ENCODE measurements around the gene ANK2.

The ANK2 gene

GRCh38 chr4:113311047-113311446, 261.6 kb downstream of the ANK2 start:
- Histone ChIP-seq H2AFZ (ENCODE audit: low read depth, low read length) (no peak overlapping the region), H3K27me3 (ENCODE audit: insufficient read depth, low read length, poor library complexity) (no peaks in the 10 kb centered on the region), H3K79me2 (ENCODE audit: insufficient read depth, low read length) (no peaks in the 10 kb centered on the region), H3K4me2 (ENCODE audit: insufficient read depth, low read length) (no peak overlapping the region), H3K36me3 (ENCODE audit: insufficient read depth, low read length) (no peaks in the 10 kb centered on the region), H3K27ac (ENCODE audit: low read length) (no peak overlapping the region), H3K4me3 (ENCODE audit: low read depth in 1 of 2, low read length in 2 of 2) (no peak overlapping the region), H4K20me1 (ENCODE audit: insufficient read depth, low read length) (no peaks in the 10 kb centered on the region), H3K4me1 (ENCODE audit: insufficient read depth, low read length) (no peaks in the 10 kb centered on the region), H3K9me3 (ENCODE audit: insufficient read depth, low read length, severe bottlenecking) (no peaks in the 10 kb centered on the region), H3K9ac (ENCODE audit: low read depth, low read length) (no peak overlapping the region)
- ATAC-seq (ENCODE audit: insufficient read depth, low read depth) (no peak), DNase-seq (no peak)
- TF ChIP-seq CTCF (IDR thresholded peaks at IDR 0.05; ENCODE audit: borderline replicate concordance, extremely low read depth, low read length, poor library complexity, severe bottlenecking): no peak
- no peak for TF ChIP-seq EZH2 (IDR thresholded peaks at IDR 0.05; ENCODE audit: borderline replicate concordance, low read depth, low read length, severe bottlenecking)

GRCh38 chr4:113312529-113312928, 263.1 kb downstream of the ANK2 start:
- Histone ChIP-seq H3K27ac (ENCODE audit: low read length) (no peak overlapping the region), H3K4me2 (ENCODE audit: insufficient read depth, low read length) (no peak overlapping the region), H3K4me3 (ENCODE audit: low read depth in 1 of 2, low read length in 2 of 2) (no peak overlapping the region), H3K27me3 (ENCODE audit: insufficient read depth, low read length, poor library complexity) (no peaks in the 10 kb centered on the region), H3K79me2 (ENCODE audit: insufficient read depth, low read length) (no peaks in the 10 kb centered on the region), H3K9ac (ENCODE audit: low read depth, low read length) (no peak overlapping the region), H2AFZ (ENCODE audit: low read depth, low read length) (no peak overlapping the region), H3K9me3 (ENCODE audit: insufficient read depth, low read length, severe bottlenecking) (no peaks in the 10 kb centered on the region), H3K4me1 (ENCODE audit: insufficient read depth, low read length) (no peaks in the 10 kb centered on the region), H3K36me3 (ENCODE audit: insufficient read depth, low read length) (no peaks in the 10 kb centered on the region), H4K20me1 (ENCODE audit: insufficient read depth, low read length) (no peaks in the 10 kb centered on the region)
- ATAC-seq (ENCODE audit: insufficient read depth, low read depth) (no peak), DNase-seq (no peak)
- TF ChIP-seq EZH2 (IDR thresholded peaks at IDR 0.05; ENCODE audit: borderline replicate concordance, low read depth, low read length, severe bottlenecking) (no peak), CTCF (IDR thresholded peaks at IDR 0.05; ENCODE audit: borderline replicate concordance, extremely low read depth, low read length, poor library complexity, severe bottlenecking) (no peak)

- Histone ChIP-seq H3K9me3 (ENCODE audit: insufficient read depth, low read length, severe bottlenecking) (no peaks in the 10 kb centered on the region), H4K20me1 (ENCODE audit: insufficient read depth, low read length) (no peaks in the 10 kb centered on the region), H3K79me2 (ENCODE audit: insufficient read depth, low read length) (no peaks in the 10 kb centered on the region), H3K4me3 (ENCODE audit: low read depth in 1 of 2, low read length in 2 of 2) (no peak overlapping the region), H3K27ac (ENCODE audit: low read length) (no peak overlapping the region), H3K4me2 (ENCODE audit: insufficient read depth, low read length) (no peak overlapping the region), H3K36me3 (ENCODE audit: insufficient read depth, low read length) (no peaks in the 10 kb centered on the region), H3K4me1 (ENCODE audit: insufficient read depth, low read length) (no peaks in the 10 kb centered on the region), H2AFZ (ENCODE audit: low read depth, low read length) (no peak overlapping the region), H3K9ac (ENCODE audit: low read depth, low read length) (no peak overlapping the region), H3K27me3 (ENCODE audit: insufficient read depth, low read length, poor library complexity) (no peaks in the 10 kb centered on the region)
- ATAC-seq (ENCODE audit: insufficient read depth, low read depth) (no peak), DNase-seq (no peak)
- TF ChIP-seq CTCF (IDR thresholded peaks at IDR 0.05; ENCODE audit: borderline replicate concordance, extremely low read depth, low read length, poor library complexity, severe bottlenecking) (no peak), EZH2 (IDR thresholded peaks at IDR 0.05; ENCODE audit: borderline replicate concordance, low read depth, low read length, severe bottlenecking) (no peak)
Measured at GRCh38 chr4:113314426-113314825, 265.0 kb downstream of the ANK2 start.

GRCh38 chr4:113316879-113317278, 267.4 kb downstream of the ANK2 start:
- TF ChIP-seq CTCF (IDR thresholded peaks at IDR 0.05; ENCODE audit: borderline replicate concordance, extremely low read depth, low read length, poor library complexity, severe bottlenecking): no peak
- TF ChIP-seq EZH2 (IDR thresholded peaks at IDR 0.05; ENCODE audit: borderline replicate concordance, low read depth, low read length, severe bottlenecking): no peak
- no peak for DNase-seq
- no peak for ATAC-seq (ENCODE audit: insufficient read depth, low read depth)
- Histone ChIP-seq H3K9ac (ENCODE audit: low read depth, low read length) (no peak overlapping the region), H3K9me3 (ENCODE audit: insufficient read depth, low read length, severe bottlenecking) (no peaks in the 10 kb centered on the region), H3K27ac (ENCODE audit: low read length) (no peak overlapping the region), H4K20me1 (ENCODE audit: insufficient read depth, low read length) (no peaks in the 10 kb centered on the region), H3K27me3 (ENCODE audit: insufficient read depth, low read length, poor library complexity) (no peaks in the 10 kb centered on the region), H3K36me3 (ENCODE audit: insufficient read depth, low read length) (no peaks in the 10 kb centered on the region), H3K4me1 (ENCODE audit: insufficient read depth, low read length) (no peaks in the 10 kb centered on the region), H3K4me3 (ENCODE audit: low read depth in 1 of 2, low read length in 2 of 2) (no peak overlapping the region), H3K4me2 (ENCODE audit: insufficient read depth, low read length) (no peak overlapping the region), H2AFZ (ENCODE audit: low read depth, low read length) (no peak overlapping the region), H3K79me2 (ENCODE audit: insufficient read depth, low read length) (no peaks in the 10 kb centered on the region)
